Mesenchymal stem cell (in vitro differentiated cells and primary cell): ENCODE data around the gene TAB3.

Experiments used
- DNase-seq: peaks from one replicate; pipeline ENCODE4 v3.0.0-alpha.2; 2013
- H2AFZ ChIP-seq: one replicate; pipeline ENCODE4 v1.6.1; 2013; ENCODE audit warnings: low read depth, mild to moderate bottlenecking, control low read depth, inconsistent platforms, low read length, moderate library complexity
- H2AK5ac ChIP-seq: 2 replicates; pipeline ENCODE4 v1.6.1; 2013; ENCODE audit warnings: low read length, moderate library complexity, mild to moderate bottlenecking, inconsistent platforms; ENCODE audit not compliant: severe bottlenecking
- H2BK120ac ChIP-seq: one replicate; pipeline ENCODE4 v1.6.1; 2013; ENCODE audit warnings: low read depth, mild to moderate bottlenecking, inconsistent platforms, low read length, moderate library complexity
- H2BK12ac ChIP-seq, 2 experiments: one replicate each; pipeline ENCODE4 v1.6.1; 2013; ENCODE audit warnings: inconsistent platforms in 2 of 2, low read length in 2 of 2, mild to moderate bottlenecking in 2 of 2, moderate library complexity in 2 of 2, control low read depth in 1 of 2
- H2BK15ac ChIP-seq: one replicate; pipeline ENCODE4 v1.6.1; 2013; ENCODE audit warnings: mild to moderate bottlenecking, low read depth, inconsistent platforms; ENCODE audit not compliant: poor library complexity, severe bottlenecking
- H2BK5ac ChIP-seq: 2 replicates; pipeline ENCODE4 v1.6.1; 2013; ENCODE audit warnings: low read depth, mild to moderate bottlenecking, low read length, control low read depth, inconsistent platforms; ENCODE audit not compliant: poor library complexity, severe bottlenecking
- H3K14ac ChIP-seq, 2 experiments: one replicate each; pipeline ENCODE4 v1.6.1; 2013; ENCODE audit warnings: inconsistent platforms in 2 of 2, low read length in 2 of 2, control low read depth in 1 of 2, mild to moderate bottlenecking in 1 of 2, moderate library complexity in 1 of 2
- H3K18ac ChIP-seq, 2 experiments: one replicate each; pipeline ENCODE4 v1.6.1; 2013; ENCODE audit warnings: inconsistent platforms in 2 of 2, low read length in 2 of 2, control low read depth in 1 of 2, low read depth in 1 of 2, mild to moderate bottlenecking in 1 of 2
- H3K23ac ChIP-seq, 2 experiments: one replicate each; pipeline ENCODE4 v1.6.1; 2013; ENCODE audit warnings: inconsistent platforms in 2 of 2, low read length in 2 of 2, mild to moderate bottlenecking in 2 of 2, moderate library complexity in 2 of 2, control low read depth in 1 of 2
- H3K27ac ChIP-seq: 2 replicates; pipeline ENCODE4 v1.5.1; 2013; ENCODE audit warnings: mild to moderate bottlenecking, moderate library complexity, low read length, control low read depth, inconsistent platforms; ENCODE audit not compliant: poor library complexity, severe bottlenecking
- H3K27me3 ChIP-seq, 2 experiments: 2 replicates each; pipeline versions ENCODE4 v1.6.1 to v1.7.0; 2013; ENCODE audit warnings: low read length in 2 of 2, mild to moderate bottlenecking in 2 of 2, moderate library complexity in 2 of 2, control low read depth in 1 of 2, inconsistent platforms in 1 of 2; ENCODE audit not compliant: control insufficient read depth in 1 of 2, insufficient read depth in 1 of 2
- H3K36me3 ChIP-seq, 2 experiments: 2 replicates each; pipeline versions ENCODE4 v1.6.1 to v1.7.0; 2013; ENCODE audit warnings: low read length in 2 of 2, control low read depth in 1 of 2, inconsistent platforms in 1 of 2, low read depth in 1 of 2, mild to moderate bottlenecking in 1 of 2; ENCODE audit not compliant: insufficient read depth in 2 of 2, control insufficient read depth in 1 of 2
- H3K4ac ChIP-seq, 2 experiments: one replicate each; pipeline ENCODE4 v1.6.1; 2013; ENCODE audit warnings: inconsistent platforms in 2 of 2, low read length in 2 of 2, mild to moderate bottlenecking in 2 of 2, moderate library complexity in 2 of 2, control low read depth in 1 of 2, low read depth in 1 of 2
- H3K4me1 ChIP-seq: 2 replicates; pipeline ENCODE4 v1.6.1; 2013; ENCODE audit warnings: low read depth, low read length, control low read depth; ENCODE audit not compliant: control insufficient read depth, insufficient read depth
- H3K4me2 ChIP-seq: 2 replicates; pipeline ENCODE4 v1.6.1; 2013; ENCODE audit warnings: low read length, mild to moderate bottlenecking, inconsistent platforms; ENCODE audit not compliant: poor library complexity, severe bottlenecking
- H3K4me3 ChIP-seq, 2 experiments: 2 replicates each; pipeline versions ENCODE4 v1.5.1 to v1.7.0; 2013; ENCODE audit warnings: low read length in 2 of 2, mild to moderate bottlenecking in 2 of 2, control low read depth in 1 of 2, low read depth in 1 of 2; ENCODE audit not compliant: insufficient read depth in 1 of 2
- H3K79me1 ChIP-seq: replicated peaks from 2 replicates; pipeline ENCODE4 v1.6.1; 2013; ENCODE audit warnings: mild to moderate bottlenecking, control low read depth, low read length, inconsistent platforms; ENCODE audit not compliant: poor library complexity, severe bottlenecking
- H3K9ac ChIP-seq: 2 replicates; pipeline ENCODE4 v1.7.0; 2013; ENCODE audit warnings: mild to moderate bottlenecking, low read length, moderate library complexity
- H3K9me3 ChIP-seq: 2 replicates; pipeline ENCODE4 v1.7.0; 2013; ENCODE audit warnings: mild to moderate bottlenecking, low read length; ENCODE audit not compliant: control insufficient read depth
- H4K8ac ChIP-seq: one replicate; pipeline ENCODE4 v1.6.1; 2013; ENCODE audit warnings: inconsistent platforms, mild to moderate bottlenecking, low read length, moderate library complexity
- H4K91ac ChIP-seq: one replicate; pipeline ENCODE4 v1.6.1; 2013; ENCODE audit warnings: mild to moderate bottlenecking, low read length, inconsistent platforms
- WGBS: methylation state at CpG from one replicate; pipeline ENCODE4 v1.1.7; 2013; ENCODE audit warnings: mixed read lengths; 5-methylcytosine and 5-hydroxymethylcytosine counted together

TAB3 gene

DNA sequence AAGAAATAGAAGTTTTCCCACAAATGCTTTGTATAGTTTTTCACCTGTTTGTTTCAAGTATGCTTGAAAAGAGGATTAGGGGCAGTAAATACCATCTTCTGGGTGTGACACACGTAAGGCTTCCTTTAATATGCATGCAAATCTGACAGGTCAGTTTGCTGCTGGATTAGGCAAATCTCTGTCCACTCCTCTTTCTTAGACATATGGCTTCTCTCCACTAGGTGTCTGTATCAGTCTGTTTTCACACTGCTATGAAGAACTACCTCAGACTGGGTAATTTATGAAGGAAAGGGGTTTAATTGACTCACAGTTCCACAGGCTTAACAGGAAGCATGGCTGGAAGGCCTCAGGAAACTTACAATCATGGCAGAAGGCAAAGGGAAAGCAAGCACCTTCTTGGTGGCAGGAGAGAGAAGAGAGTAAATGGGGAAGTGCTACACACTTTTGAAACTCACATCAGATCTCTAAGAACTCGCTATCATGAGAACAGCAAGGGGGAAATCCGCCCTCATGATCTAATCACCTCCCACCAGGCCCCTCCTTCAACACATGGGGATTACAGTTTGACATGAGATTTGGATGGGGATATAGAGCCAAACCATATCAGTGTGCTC lies 66.9 kb downstream of the TAB3 start:
- Histone ChIP-seq H2AK5ac (no peak overlapping the region), H3K14ac (no peak overlapping the region), H3K9ac (no peak overlapping the region), H2BK120ac (no peak overlapping the region), H3K4me1 (no peaks in the 10 kb centered on the region), H3K23ac (no peak overlapping the region), H3K79me1 (no peaks in the 10 kb centered on the region), H4K91ac (no peak overlapping the region), H3K18ac (no peak overlapping the region), H3K36me3 (no peaks in the 10 kb centered on the region), H3K9me3 (no peaks in the 10 kb centered on the region), H3K27ac (no peak overlapping the region), H2BK15ac (no peak overlapping the region), H2BK5ac (no peak overlapping the region), H2BK12ac (no peak overlapping the region), H3K27me3 (peaks cover 0 to 19% of the 10 kb centered on the region in 2 experiments), H3K4me3 (no peak overlapping the region), H4K8ac (no peak overlapping the region), H3K4ac (no peak overlapping the region), H2AFZ (no peak overlapping the region), H3K4me2 (no peak overlapping the region)
- 30% methylated on average over 1 of the region's 3 CpGs for WGBS
- DNase-seq, result no peak

DNA sequence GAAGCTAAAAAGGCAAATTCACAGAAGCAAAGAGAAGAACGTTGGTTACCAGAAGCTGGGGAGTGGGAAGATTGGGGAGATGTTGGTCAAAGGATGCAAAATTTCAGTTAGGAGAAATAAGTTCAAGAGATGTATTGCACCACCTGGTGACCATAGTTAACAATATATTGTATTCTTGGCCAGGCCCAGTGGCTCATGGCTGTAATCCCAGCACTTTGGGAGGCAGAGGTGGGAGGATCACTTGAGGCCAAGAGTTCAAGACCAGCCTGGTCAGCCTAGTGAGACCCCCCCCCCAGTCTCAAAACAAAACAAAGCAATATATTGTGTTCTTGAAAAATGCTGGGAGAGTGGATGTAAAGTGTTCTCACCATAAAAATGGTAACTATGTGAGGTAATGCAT lies 67.9 kb downstream of the TAB3 start:
- Histone ChIP-seq H3K79me1 (no peaks in the 10 kb centered on the region), H2AK5ac (no peak overlapping the region), H3K4me2 (no peak overlapping the region), H3K36me3 (no peaks in the 10 kb centered on the region), H2BK15ac (no peak overlapping the region), H3K9ac (no peak overlapping the region), H3K4ac (no peak overlapping the region), H3K18ac (no peak overlapping the region), H3K23ac (no peak overlapping the region), H2BK12ac (no peak overlapping the region), H3K4me1 (no peaks in the 10 kb centered on the region), H2BK5ac (no peak overlapping the region), H3K27me3 (peaks cover 0 to 20% of the 10 kb centered on the region in 2 experiments), H3K14ac (no peak overlapping the region), H2AFZ (no peak overlapping the region), H3K4me3 (no peak overlapping the region), H4K91ac (no peak overlapping the region), H4K8ac (no peak overlapping the region), H3K9me3 (no peaks in the 10 kb centered on the region), H3K27ac (no peak overlapping the region), H2BK120ac (no peak overlapping the region)
- 63% methylated on average over 1 of the region's 1 CpG for WGBS
- DNase-seq, result no peak

DNA sequence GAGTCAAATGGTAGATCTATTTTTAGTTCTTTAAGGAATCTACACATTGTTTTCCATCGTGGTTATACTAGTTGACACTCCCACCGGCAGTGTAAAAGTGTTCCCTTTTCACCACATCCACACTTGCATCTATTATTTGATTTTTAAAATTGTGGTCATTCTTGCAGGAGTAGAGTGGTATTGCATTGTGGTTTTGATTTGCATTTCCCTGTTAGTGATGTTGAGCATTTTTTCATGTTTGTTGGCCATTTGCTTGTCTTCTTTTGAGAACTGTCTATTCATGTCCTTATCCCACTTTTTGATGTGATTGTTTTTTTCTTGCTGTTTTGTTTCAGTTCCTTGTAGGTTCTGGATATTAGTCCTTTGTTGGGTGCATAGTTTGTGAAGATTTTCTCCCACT lies 70.0 kb downstream of the TAB3 start:
- Histone ChIP-seq H3K9ac (no peak overlapping the region), H4K91ac (no peak overlapping the region), H2BK120ac (no peak overlapping the region), H3K18ac (no peak overlapping the region), H4K8ac (no peak overlapping the region), H3K36me3 (no peaks in the 10 kb centered on the region), H3K9me3 (no peaks in the 10 kb centered on the region), H2BK12ac (no peak overlapping the region), H3K27ac (no peak overlapping the region), H2AK5ac (no peak overlapping the region), H3K14ac (no peak overlapping the region), H3K27me3 (peaks cover 0 to 16% of the 10 kb centered on the region in 2 experiments), H3K4me1 (no peaks in the 10 kb centered on the region), H3K4me2 (no peak overlapping the region), H3K4me3 (no peak overlapping the region), H3K23ac (no peak overlapping the region), H3K4ac (no peak overlapping the region), H2BK15ac (no peak overlapping the region), H3K79me1 (no peaks in the 10 kb centered on the region), H2AFZ (no peak overlapping the region), H2BK5ac (no peak overlapping the region)
- no peak for DNase-seq
- no CpG with 5 or more reads among the region's 2 CpGs for WGBS

DNA sequence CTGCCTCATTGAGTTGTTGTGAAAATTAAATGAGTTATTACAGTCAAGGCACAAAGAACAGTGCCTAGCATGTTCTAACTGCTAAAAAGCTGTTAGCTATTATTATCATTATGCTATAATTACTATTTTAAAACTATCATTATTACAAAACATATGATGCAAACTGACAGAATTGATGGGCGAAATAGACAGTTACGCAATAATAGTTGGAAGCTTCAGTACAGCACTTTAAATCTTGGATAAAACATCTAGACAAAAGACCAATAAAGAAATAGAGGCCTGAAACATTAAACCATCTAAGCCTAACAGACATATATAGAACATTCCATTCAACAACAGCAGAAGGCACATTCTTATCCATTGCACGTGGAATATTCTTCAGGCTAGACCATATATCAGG lies 73.0 kb downstream of the TAB3 start:
- H2BK12ac ChIP-seq, result no peak overlapping the region
- no peak overlapping the region for H2BK120ac ChIP-seq
- H3K79me1 ChIP-seq, result no peaks in the 10 kb centered on the region
- H2BK15ac ChIP-seq, result no peak overlapping the region
- H4K91ac ChIP-seq, result no peak overlapping the region
- H3K14ac ChIP-seq, result no peak overlapping the region
- H2AK5ac ChIP-seq, result no peak overlapping the region
- no peak overlapping the region for H3K18ac ChIP-seq
- no peak for DNase-seq
- H3K9me3 ChIP-seq, result no peaks in the 10 kb centered on the region
- H3K36me3 ChIP-seq, result no peaks in the 10 kb centered on the region
- H3K23ac ChIP-seq, result no peak overlapping the region
- no peak overlapping the region for H3K4ac ChIP-seq
- no peak overlapping the region for H2BK5ac ChIP-seq
- no peak overlapping the region for H4K8ac ChIP-seq
- H3K9ac ChIP-seq, result no peak overlapping the region
- H3K27me3 ChIP-seq, result peaks cover 0 to 19% of the 10 kb centered on the region in 2 experiments
- no peak overlapping the region for H3K4me2 ChIP-seq
- no peak overlapping the region for H2AFZ ChIP-seq
- H3K27ac ChIP-seq, result no peak overlapping the region
- H3K4me1 ChIP-seq, result no peaks in the 10 kb centered on the region
- WGBS, result 96% methylated on average over 2 of the region's 3 CpGs
- H3K4me3 ChIP-seq, result no peak overlapping the region
